WTC11 (cell line): Measurements from ENCODE around the gene CYTH3. TPM values are rescaled to one million over a fixed set of nuclear protein-coding genes. Genes with fewer than 3 reads are reported as not detected.

Source experiments
- ATAC-seq: fragments of 200-7000 bp; cut with Tn5 transposase; 2 replicates; pipeline ENCODE4 v1.10.0; 2021; ENCODE audit warnings: mild to moderate bottlenecking, moderate library complexity
- CTCF ChIA-PET: fragments of 300-600 bp; sonication (Branson Sonifier 250); formaldehyde crosslinking; loops from one replicate; lab custom pipeline; 2021; ENCODE audit warnings: antibody characterized with exemption; lab: Charles Lee
- POLR2A ChIA-PET: fragments of 350-600 bp; sonication (Branson Sonifier 250); formaldehyde crosslinking; loops from one replicate; lab custom pipeline; 2021; ENCODE audit warnings: antibody characterized with exemption; lab: Charles Lee
- DNase-seq: peaks from one replicate; pipeline ENCODE4 v3.0.0; 2021; ENCODE audit warnings: low spot score
- H3K27ac Mint-ChIP-seq: 2 replicates; pipeline ENCODE4 v1.8.0; 2021; ENCODE audit warnings: mixed read lengths
- H3K27me3 Mint-ChIP-seq: 2 replicates; pipeline ENCODE4 v1.8.0; 2021; ENCODE audit warnings: low read depth, mild to moderate bottlenecking, moderate library complexity, mixed read lengths
- H3K36me3 Mint-ChIP-seq: 2 replicates; pipeline ENCODE4 v1.8.0; 2021; ENCODE audit warnings: mixed read lengths
- H3K4me1 Mint-ChIP-seq: 2 replicates; pipeline ENCODE4 v1.8.0; 2022; ENCODE audit warnings: mixed read lengths
- H3K4me3 Mint-ChIP-seq: 2 replicates; pipeline ENCODE4 v1.8.0; 2021; ENCODE audit warnings: mild to moderate bottlenecking, moderate library complexity, mixed read lengths
- H3K9me3 Mint-ChIP-seq: 2 replicates; pipeline ENCODE4 v1.8.0; 2021; ENCODE audit warnings: mixed read lengths
- CREM ChIP-seq: sonication (generic); formaldehyde crosslinking; IDR thresholded peaks from 2 replicates; pipeline ENCODE4 v1.8.1; 2022; ENCODE audit warnings: mild to moderate bottlenecking, missing genetic modification reagents, moderate library complexity
- IRF2 ChIP-seq: sonication (generic); formaldehyde crosslinking; IDR thresholded peaks from 2 replicates; pipeline ENCODE4 v1.8.0; 2022; ENCODE audit warnings: low read depth, missing genetic modification reagents, borderline replicate concordance
- KAT7 ChIP-seq: sonication (generic); formaldehyde crosslinking; IDR thresholded peaks from 2 replicates; pipeline ENCODE4 v1.8.1; 2023; ENCODE audit warnings: missing genetic modification reagents, mild to moderate bottlenecking, borderline replicate concordance
- OVOL2 ChIP-seq: fragments of 250-450 bp; sonication (Bioruptor Pico); IDR thresholded peaks from 2 replicates; pipeline ENCODE4 v1.9.0; 2021; ENCODE audit warnings: mild to moderate bottlenecking, borderline replicate concordance
- RORB ChIP-seq: fragments of 250-450 bp; sonication (Bioruptor Pico); IDR thresholded peaks from 2 replicates; pipeline ENCODE4 v1.9.0; 2021; ENCODE audit warnings: mild to moderate bottlenecking
- TEAD1 ChIP-seq: sonication (generic); formaldehyde crosslinking; IDR thresholded peaks from 2 replicates; pipeline ENCODE4 v1.8.0; 2022; ENCODE audit warnings: mild to moderate bottlenecking, missing genetic modification reagents
- TEAD4 ChIP-seq: sonication (generic); formaldehyde crosslinking; IDR thresholded peaks from 2 replicates; pipeline ENCODE4 v1.8.0; 2022; ENCODE audit warnings: mild to moderate bottlenecking, missing genetic modification reagents
- USF2 ChIP-seq: sonication (generic); formaldehyde crosslinking; IDR thresholded peaks from 2 replicates; pipeline ENCODE4 v1.8.1; 2023; ENCODE audit warnings: mild to moderate bottlenecking, missing genetic modification reagents, moderate library complexity
- ZNF317 ChIP-seq: sonication (generic); formaldehyde crosslinking; IDR thresholded peaks from 2 replicates; pipeline ENCODE4 v1.8.1; 2023; ENCODE audit warnings: low read depth, mild to moderate bottlenecking, moderate library complexity, missing genetic modification reagents, borderline replicate concordance
- ZNF396 ChIP-seq: fragments of 250-450 bp; sonication (Bioruptor Pico); IDR thresholded peaks from 2 replicates; pipeline ENCODE4 v1.8.0; 2021; ENCODE audit warnings: mild to moderate bottlenecking, moderate library complexity, borderline replicate concordance
- total RNA-seq: library from RNA; stranded (reverse); gene quantifications from 3 replicates; pipeline ENCODE4 v1.2.3, GENCODE V29; 2021
- TF ChIP-seq, protein P1 (sequence below): sonication (generic); formaldehyde crosslinking; IDR thresholded peaks from 2 replicates; pipeline ENCODE4 v1.8.0; 2023; ENCODE audit warnings: mild to moderate bottlenecking, missing genetic modification reagents
- TF ChIP-seq, protein P2 (sequence below): fragments of 250-450 bp; sonication (Bioruptor Pico); conservative IDR thresholded peaks from 2 replicates; pipeline ENCODE4 v1.9.0; 2021; ENCODE audit warnings: mild to moderate bottlenecking
- TF ChIP-seq, protein P3 (sequence below): sonication (generic); formaldehyde crosslinking; conservative IDR thresholded peaks from 2 replicates; pipeline ENCODE4 v1.8.1; 2023; ENCODE audit warnings: mild to moderate bottlenecking, low read depth, missing genetic modification reagents, moderate library complexity
- TF ChIP-seq, protein P4 (sequence below): sonication (generic); formaldehyde crosslinking; IDR thresholded peaks from 2 replicates; pipeline ENCODE4 v1.8.1; 2023; ENCODE audit warnings: mild to moderate bottlenecking, missing genetic modification reagents
- TF ChIP-seq, protein P5 (sequence below): sonication (generic); formaldehyde crosslinking; IDR thresholded peaks from 2 replicates; pipeline ENCODE4 v1.8.0; 2023; ENCODE audit warnings: missing genetic modification reagents
- TF ChIP-seq, protein P6 (sequence below): sonication (generic); formaldehyde crosslinking; IDR thresholded peaks from 2 replicates; pipeline ENCODE4 v1.8.1; 2022; ENCODE audit warnings: low read depth, missing genetic modification reagents, borderline replicate concordance
- TF ChIP-seq, protein P7 (sequence below): fragments of 250-450 bp; sonication (Bioruptor Pico); IDR thresholded peaks from 2 replicates; pipeline ENCODE4 v1.9.0; 2021; ENCODE audit warnings: mild to moderate bottlenecking

Gene CYTH3
- total RNA-seq, 1 experiment from 2014 or later, result 13.2 TPM

DNA sequence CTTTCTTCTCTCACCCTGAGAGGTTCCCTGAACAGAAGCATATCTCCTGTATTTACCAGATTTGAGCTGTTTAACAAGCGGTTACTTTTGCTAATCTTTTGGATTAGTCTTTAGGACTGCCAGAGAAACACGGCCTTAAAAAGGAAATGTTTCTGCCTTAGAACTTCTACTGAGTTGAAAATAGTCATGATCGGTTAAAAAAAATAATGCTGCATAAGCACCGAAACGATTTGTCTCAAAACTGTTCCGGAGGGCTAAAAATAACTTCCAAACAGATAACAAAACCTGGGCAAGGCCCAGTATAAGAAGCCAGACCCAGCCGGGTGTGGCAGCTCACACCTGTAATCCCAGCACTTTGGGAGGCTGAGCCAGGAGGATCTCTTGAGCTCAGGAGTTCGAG is 43.3 kb upstream of the CYTH3 start:
- H3K9me3 Mint-ChIP-seq, result no peaks in the 10 kb centered on the region
- no peak overlapping the region for H3K27ac Mint-ChIP-seq
- peaks cover 9% of the 10 kb centered on the region for H3K4me1 Mint-ChIP-seq
- no peak for ATAC-seq
- CTCF ChIA-PET, result interaction anchor here (0.6 to 1.2 kb wide), 3 partner anchors 54 to 156 kb away, joined by 3 to 6 read pairs (median 3); no protein-coding TSS in a partner anchor
- TF ChIP-seq IRF2 (CRISPR knock-in tag) (no peak), ZNF396 (CRISPR knock-in tag) (no peak), RORB (CRISPR knock-in tag) (no peak), TEAD4 (no peak)
- TF ChIP-seq, protein P1, sequence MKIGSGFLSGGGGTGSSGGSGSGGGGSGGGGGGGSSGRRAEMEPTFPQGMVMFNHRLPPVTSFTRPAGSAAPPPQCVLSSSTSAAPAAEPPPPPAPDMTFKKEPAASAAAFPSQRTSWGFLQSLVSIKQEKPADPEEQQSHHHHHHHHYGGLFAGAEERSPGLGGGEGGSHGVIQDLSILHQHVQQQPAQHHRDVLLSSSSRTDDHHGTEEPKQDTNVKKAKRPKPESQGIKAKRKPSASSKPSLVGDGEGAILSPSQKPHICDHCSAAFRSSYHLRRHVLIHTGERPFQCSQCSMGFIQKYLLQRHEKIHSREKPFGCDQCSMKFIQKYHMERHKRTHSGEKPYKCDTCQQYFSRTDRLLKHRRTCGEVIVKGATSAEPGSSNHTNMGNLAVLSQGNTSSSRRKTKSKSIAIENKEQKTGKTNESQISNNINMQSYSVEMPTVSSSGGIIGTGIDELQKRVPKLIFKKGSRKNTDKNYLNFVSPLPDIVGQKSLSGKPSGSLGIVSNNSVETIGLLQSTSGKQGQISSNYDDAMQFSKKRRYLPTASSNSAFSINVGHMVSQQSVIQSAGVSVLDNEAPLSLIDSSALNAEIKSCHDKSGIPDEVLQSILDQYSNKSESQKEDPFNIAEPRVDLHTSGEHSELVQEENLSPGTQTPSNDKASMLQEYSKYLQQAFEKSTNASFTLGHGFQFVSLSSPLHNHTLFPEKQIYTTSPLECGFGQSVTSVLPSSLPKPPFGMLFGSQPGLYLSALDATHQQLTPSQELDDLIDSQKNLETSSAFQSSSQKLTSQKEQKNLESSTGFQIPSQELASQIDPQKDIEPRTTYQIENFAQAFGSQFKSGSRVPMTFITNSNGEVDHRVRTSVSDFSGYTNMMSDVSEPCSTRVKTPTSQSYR, result no peak
- TF ChIP-seq, protein P2, sequence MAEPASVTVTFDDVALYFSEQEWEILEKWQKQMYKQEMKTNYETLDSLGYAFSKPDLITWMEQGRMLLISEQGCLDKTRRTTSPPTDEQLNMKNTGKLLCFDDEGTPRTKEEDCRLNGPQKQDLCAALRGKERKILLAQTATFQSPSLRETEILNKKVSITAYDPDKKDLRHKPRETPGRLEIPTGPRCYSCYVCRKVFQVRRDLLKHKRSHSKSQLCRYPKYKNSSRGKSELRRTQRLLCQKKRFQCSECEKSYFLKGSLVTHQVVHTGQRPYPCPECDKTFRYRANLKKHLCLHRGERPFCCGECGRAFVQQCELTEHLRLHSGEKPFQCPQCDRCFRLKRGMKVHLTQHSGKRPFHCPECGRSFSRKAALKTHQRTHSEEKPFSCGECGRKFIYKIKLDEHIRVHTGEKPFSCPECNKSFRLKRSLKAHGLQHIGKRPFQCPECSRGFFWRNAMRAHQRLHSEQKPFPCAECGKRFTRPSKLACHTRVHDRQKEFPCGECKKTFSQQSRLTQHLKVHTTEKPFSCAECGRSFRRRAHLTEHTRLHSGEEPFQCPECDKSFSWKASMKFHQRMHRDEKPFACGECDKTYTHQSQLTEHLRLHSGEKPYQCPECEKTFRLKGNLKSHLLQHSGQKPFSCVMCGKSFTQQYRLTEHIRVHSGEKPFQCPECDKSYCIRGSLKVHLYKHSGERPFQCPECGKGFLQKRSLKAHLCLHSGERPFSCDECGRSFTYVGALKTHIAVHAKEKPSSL (CRISPR knock-in tag), result no peak
- TF ChIP-seq, protein P3, sequence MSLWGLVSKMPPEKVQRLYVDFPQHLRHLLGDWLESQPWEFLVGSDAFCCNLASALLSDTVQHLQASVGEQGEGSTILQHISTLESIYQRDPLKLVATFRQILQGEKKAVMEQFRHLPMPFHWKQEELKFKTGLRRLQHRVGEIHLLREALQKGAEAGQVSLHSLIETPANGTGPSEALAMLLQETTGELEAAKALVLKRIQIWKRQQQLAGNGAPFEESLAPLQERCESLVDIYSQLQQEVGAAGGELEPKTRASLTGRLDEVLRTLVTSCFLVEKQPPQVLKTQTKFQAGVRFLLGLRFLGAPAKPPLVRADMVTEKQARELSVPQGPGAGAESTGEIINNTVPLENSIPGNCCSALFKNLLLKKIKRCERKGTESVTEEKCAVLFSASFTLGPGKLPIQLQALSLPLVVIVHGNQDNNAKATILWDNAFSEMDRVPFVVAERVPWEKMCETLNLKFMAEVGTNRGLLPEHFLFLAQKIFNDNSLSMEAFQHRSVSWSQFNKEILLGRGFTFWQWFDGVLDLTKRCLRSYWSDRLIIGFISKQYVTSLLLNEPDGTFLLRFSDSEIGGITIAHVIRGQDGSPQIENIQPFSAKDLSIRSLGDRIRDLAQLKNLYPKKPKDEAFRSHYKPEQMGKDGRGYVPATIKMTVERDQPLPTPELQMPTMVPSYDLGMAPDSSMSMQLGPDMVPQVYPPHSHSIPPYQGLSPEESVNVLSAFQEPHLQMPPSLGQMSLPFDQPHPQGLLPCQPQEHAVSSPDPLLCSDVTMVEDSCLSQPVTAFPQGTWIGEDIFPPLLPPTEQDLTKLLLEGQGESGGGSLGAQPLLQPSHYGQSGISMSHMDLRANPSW, result no peak
- TF ChIP-seq, all 79 proteins: peak for 0
- DNase-seq, result no peak
- Mint-ChIP-seq H3K27me3 (no peaks in the 10 kb centered on the region), H3K36me3 (no peaks in the 10 kb centered on the region), H3K4me3 (no peak overlapping the region)
- POLR2A ChIA-PET, result no interaction called here

- DNase-seq (no peak), ATAC-seq (no peak)
- CTCF ChIA-PET, result no interaction called here
- H3K4me1 Mint-ChIP-seq, result no peaks in the 10 kb centered on the region
- H3K36me3 Mint-ChIP-seq, result no peaks in the 10 kb centered on the region
- POLR2A ChIA-PET, result no interaction called here
- peaks cover 9% of the 10 kb centered on the region; the same call in 1 of the 2 replicates for H3K9me3 Mint-ChIP-seq
- H3K27me3 Mint-ChIP-seq, result no peaks in the 10 kb centered on the region
- H3K4me3 Mint-ChIP-seq, result no peak overlapping the region
- no peak overlapping the region for H3K27ac Mint-ChIP-seq
- TF ChIP-seq KAT7 (CRISPR knock-in tag), result no peak
- TF ChIP-seq, protein P4, sequence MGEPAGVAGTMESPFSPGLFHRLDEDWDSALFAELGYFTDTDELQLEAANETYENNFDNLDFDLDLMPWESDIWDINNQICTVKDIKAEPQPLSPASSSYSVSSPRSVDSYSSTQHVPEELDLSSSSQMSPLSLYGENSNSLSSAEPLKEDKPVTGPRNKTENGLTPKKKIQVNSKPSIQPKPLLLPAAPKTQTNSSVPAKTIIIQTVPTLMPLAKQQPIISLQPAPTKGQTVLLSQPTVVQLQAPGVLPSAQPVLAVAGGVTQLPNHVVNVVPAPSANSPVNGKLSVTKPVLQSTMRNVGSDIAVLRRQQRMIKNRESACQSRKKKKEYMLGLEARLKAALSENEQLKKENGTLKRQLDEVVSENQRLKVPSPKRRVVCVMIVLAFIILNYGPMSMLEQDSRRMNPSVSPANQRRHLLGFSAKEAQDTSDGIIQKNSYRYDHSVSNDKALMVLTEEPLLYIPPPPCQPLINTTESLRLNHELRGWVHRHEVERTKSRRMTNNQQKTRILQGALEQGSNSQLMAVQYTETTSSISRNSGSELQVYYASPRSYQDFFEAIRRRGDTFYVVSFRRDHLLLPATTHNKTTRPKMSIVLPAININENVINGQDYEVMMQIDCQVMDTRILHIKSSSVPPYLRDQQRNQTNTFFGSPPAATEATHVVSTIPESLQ (CRISPR knock-in tag), result no peak
- TF ChIP-seq, protein P5, sequence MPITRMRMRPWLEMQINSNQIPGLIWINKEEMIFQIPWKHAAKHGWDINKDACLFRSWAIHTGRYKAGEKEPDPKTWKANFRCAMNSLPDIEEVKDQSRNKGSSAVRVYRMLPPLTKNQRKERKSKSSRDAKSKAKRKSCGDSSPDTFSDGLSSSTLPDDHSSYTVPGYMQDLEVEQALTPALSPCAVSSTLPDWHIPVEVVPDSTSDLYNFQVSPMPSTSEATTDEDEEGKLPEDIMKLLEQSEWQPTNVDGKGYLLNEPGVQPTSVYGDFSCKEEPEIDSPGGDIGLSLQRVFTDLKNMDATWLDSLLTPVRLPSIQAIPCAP (CRISPR knock-in tag), result no peak
- TF ChIP-seq TEAD1, result no peak
- no peak for TF ChIP-seq OVOL2 (CRISPR knock-in tag)
- TF ChIP-seq, protein P6, sequence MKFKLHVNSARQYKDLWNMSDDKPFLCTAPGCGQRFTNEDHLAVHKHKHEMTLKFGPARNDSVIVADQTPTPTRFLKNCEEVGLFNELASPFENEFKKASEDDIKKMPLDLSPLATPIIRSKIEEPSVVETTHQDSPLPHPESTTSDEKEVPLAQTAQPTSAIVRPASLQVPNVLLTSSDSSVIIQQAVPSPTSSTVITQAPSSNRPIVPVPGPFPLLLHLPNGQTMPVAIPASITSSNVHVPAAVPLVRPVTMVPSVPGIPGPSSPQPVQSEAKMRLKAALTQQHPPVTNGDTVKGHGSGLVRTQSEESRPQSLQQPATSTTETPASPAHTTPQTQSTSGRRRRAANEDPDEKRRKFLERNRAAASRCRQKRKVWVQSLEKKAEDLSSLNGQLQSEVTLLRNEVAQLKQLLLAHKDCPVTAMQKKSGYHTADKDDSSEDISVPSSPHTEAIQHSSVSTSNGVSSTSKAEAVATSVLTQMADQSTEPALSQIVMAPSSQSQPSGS, result no peak
- no peak for TF ChIP-seq ZNF317
- TF ChIP-seq, protein P7, sequence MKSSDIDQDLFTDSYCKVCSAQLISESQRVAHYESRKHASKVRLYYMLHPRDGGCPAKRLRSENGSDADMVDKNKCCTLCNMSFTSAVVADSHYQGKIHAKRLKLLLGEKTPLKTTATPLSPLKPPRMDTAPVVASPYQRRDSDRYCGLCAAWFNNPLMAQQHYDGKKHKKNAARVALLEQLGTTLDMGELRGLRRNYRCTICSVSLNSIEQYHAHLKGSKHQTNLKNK (CRISPR knock-in tag), result no peak
- TF ChIP-seq CREM (CRISPR knock-in tag), result no peak
- TF ChIP-seq USF2, result no peak
Observed at GRCh38 chr7:6310271-6310993, 38.0 kb upstream of the CYTH3 start.
